Measurements from ENCODE around the gene BTBD19.

The BTBD19 gene

DNA sequence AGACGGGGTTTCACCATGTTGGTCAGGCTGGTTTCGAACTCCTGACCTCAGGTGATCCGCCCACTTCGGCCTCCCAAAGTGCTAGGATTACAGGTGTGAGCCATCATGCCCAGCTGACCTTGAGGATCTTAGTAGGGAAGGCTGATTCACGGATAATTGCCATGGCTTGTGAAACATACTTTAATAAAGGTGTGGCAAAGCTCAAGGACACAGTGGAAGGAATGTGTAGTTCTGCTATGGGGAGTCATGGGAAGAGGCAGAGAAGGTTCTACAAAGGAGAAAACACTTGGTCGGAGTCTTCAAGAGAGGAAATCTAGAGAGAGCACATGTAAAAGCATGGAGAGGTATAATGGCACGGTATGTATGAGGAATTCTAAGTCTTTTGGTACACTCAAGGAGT lies 47.4 kb downstream of the BTBD19 start:
- no peak for DNase-seq (ENCODE audit: low read depth in 2 of 2)

GRCh38 chr1:44857446-44857845 lies 49.1 kb downstream of the BTBD19 start:
- DNase-seq (ENCODE audit: low read depth in 2 of 2): no peak

GRCh38 chr1:44860331-44860730 lies 52.0 kb downstream of the BTBD19 start:
- DNase-seq (ENCODE audit: low read depth in 2 of 2): no peak

DNA sequence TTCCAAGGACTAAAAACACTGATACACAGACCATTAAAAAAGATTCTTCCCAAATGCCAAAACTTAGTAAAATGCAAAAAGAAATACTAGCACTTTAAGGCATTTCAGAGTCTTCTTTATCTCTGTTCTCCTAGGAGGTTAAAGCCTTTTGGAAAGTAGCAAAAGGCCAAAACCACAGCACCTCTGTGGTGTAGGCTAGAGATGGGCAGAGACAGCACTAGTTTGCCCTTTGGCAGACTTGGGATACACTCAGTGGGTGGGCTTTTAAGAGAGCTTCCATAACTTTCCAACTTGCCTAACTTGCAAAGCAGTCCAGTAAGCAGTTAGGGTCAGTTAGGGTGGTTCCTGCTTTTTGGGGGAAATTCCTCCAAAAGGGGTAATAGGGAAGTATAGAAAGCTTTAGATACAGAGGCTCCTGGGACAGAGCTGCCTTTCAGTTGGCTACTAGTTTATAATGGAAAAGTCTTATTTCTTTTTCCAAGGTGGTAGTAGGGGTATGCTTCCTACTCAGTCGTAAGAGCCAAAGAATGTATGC lies 52.6 kb downstream of the BTBD19 start:
- no peak for DNase-seq (ENCODE audit: low read depth in 2 of 2)

DNA sequence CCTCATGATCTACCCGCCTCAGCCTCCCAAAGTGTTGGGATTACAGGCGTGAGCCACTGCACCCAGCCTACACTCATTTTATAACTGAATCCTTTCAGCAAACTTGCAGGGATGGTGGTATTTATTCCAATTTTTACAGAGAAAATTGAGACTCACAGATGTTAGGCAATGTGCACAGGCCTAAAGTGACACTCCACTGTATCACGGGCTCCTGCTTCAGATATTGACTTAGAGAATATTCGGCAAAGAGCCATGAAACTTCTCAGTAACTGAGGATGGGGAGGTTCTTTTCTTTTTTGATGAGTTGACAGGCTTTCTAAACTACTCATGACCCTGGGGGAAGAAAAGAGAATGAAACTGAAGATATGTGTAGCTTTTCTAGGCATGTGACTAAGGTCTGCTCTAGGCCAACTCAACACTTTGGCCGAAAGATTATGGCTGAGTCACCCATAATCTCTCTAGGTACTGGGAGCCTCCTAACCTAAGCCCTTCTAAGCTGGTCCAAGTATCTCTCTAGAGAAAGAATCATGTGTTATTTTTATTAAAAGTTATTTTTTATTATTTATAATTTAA lies 54.6 kb downstream of the BTBD19 start:
- DNase-seq (ENCODE audit: low read depth in 2 of 2): no peak

Data from stimulated activated CD4-positive, alpha-beta T cell treated with anti-CD3 and anti-CD28 coated beads, Interleukin-1b, Interleukin-23, amount 100 ng/mL, for 1 hour (primary cell).